Activated naive CD8-positive, alpha-beta T cell treated with anti-CD3 and anti-CD28 coated beads, Interleukin-2, amount 10 ng/mL, durations not matched to agents 7 days and 5 days (primary cell): ENCODE measurements around the gene NACC2. TPM values are rescaled to one million over a fixed set of nuclear protein-coding genes. Genes with fewer than 3 reads are reported as not detected.

Experiments
- ATAC-seq: fragments of 150-1000 bp; cut with Tn5 transposase; one replicate; pipeline ENCODE4 v1.10.0; 2021; ENCODE audit warnings: low read depth, moderate library complexity
- POLR2A ChIA-PET: fragments of 350-600 bp; sonication (Branson Sonifier 250); formaldehyde crosslinking; loops from one replicate; lab custom pipeline; 2021; ENCODE audit warnings: antibody characterized with exemption; lab: Charles Lee
- DNase-seq: peaks from one replicate; pipeline ENCODE4 v3.0.0; 2021
- H3K27ac Mint-ChIP-seq: one replicate; pipeline ENCODE4 v1.8.0; 2022; ENCODE audit warnings: mild to moderate bottlenecking, mixed read lengths
- H3K27me3 Mint-ChIP-seq: one replicate; pipeline ENCODE4 v1.8.0; 2022; ENCODE audit warnings: mild to moderate bottlenecking, moderate library complexity, mixed read lengths
- H3K36me3 Mint-ChIP-seq: one replicate; pipeline ENCODE4 v1.8.0; 2021; ENCODE audit warnings: mild to moderate bottlenecking, mixed read lengths
- H3K4me1 Mint-ChIP-seq: one replicate; pipeline ENCODE4 v1.8.0; 2021; ENCODE audit warnings: mixed read lengths
- H3K4me3 Mint-ChIP-seq: one replicate; pipeline ENCODE4 v1.8.0; 2022; ENCODE audit warnings: mild to moderate bottlenecking, moderate library complexity, mixed read lengths
- H3K9me3 Mint-ChIP-seq: one replicate; pipeline ENCODE4 v1.8.0; 2021; ENCODE audit warnings: mixed read lengths
- total RNA-seq, 2 experiments: library from RNA; stranded (reverse); gene quantifications; one replicate each; pipeline ENCODE4 v1.2.3, GENCODE V29; 2021

The NACC2 gene
- total RNA-seq, 2 experiments from 2014 or later: 10.5 to 11.2 TPM

DNA sequence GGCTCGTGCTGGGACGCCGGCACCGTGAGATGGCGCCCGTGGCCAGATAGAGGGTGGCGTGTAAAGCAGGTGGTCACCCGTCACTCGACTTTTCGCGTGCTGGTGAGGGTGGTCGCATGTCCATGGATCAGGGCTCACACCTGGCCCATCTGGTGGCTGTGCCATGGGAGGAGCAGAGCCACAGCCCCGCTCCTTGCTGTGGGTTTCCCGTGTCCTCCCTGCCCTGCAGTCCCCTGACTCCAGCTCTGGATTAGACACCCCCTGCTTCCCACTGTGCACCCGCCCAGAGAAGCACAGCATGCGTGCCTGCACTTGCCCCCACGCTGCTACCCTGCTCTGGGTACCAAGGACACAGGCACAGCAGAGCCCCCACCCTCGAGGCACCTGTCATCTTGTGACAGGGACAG is 25.4 kb upstream of the NACC2 start:
- no peak for DNase-seq
- no peaks in the 10 kb centered on the region for H3K36me3 Mint-ChIP-seq
- H3K4me1 Mint-ChIP-seq: peaks cover 4% of the 10 kb centered on the region
- POLR2A ChIA-PET: interaction anchor here (0.5 to 1.5 kb wide), 5 partner anchors 11 to 950 kb away, joined by 3 to 6 read pairs (median 4); partner anchors contain the start of gene NACC2
- H3K27me3 Mint-ChIP-seq: no peaks in the 10 kb centered on the region
- H3K4me3 Mint-ChIP-seq: no peak overlapping the region
- H3K9me3 Mint-ChIP-seq: peaks cover 7% of the 10 kb centered on the region
- no peak for ATAC-seq
- H3K27ac Mint-ChIP-seq: peak overlapping the region; percentile 30

DNA sequence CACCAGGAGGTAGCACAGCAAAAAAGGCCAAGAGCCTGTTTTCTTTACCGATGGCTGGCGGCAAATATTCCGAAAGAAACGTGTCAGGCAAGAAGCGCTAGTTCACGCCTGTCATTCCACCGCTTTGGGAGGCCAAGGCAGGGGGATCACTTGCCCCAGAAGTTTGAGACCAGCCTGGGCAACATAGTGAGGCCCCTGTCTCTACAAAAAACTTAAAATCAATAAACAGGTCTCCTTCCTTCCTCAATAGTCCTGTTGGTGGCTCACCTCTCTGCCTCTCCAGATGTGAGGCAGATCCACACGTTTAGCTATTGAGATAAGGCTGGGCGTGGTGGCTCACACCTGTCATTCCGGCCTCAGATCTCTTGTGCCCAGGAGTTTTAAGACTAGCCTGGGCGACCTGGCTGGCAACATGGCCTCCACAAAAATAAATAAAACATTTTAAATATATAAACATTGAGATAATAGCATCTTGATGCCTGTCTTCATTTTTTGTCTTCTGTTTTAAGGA is 24.8 kb upstream of the NACC2 start:
- no peak for DNase-seq
- Mint-ChIP-seq H3K4me1 (peaks cover 6% of the 10 kb centered on the region), H3K36me3 (peaks cover under 1% of the 10 kb centered on the region), H3K4me3 (peak overlapping the region; percentile 76), H3K27me3 (no peaks in the 10 kb centered on the region), H3K9me3 (peaks cover 2% of the 10 kb centered on the region), H3K27ac (peak overlapping the region; percentile 56)
- POLR2A ChIA-PET: interaction anchor here (1.0 to 1.5 kb wide), 5 partner anchors 11 to 159 kb away, joined by 3 to 6 read pairs (median 4); partner anchors contain the start of genes NACC2 and UBAC1
- ATAC-seq: no peak

DNA sequence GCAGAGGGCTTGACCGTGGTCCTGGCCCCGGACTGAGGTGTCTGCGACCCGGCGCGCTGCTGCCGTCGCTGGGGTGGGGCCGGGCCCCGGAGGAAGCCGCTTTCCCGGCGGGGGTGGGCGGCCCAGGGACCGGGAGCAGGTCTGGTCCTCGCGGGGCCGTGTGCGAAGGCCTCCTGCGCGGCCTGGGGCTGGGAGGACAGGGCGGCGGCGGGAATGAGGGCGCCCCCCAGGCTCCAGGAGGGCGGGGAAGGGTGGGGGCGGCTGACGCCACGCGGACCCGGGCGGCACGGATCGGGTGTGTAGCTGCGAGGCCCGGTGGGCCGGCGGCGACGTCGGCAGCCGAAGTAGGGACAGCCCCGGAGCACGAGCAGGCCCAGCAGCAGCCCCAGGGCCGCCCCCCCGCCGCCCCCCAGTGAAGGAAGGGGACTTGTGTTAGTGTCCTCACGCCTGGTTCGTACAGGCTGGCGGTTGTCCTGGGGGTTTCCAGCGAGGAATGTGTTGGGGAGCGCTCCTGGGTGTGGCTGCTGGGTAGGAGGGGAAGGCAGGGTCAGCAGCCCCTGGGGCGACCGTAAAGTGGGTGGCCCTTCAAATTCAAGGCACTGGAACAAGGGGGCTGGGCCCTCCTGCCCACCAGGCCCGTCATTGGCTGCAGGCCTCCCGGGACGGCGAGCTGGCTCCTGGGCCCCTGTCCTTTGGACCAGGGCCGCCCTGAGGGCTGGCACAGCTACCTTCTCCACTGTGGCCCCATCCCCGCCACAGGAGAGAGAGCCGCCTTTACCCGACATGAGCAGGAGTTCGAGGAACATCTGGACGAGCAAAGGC is 24.2 kb upstream of the NACC2 start:
- DNase-seq: no peak
- Mint-ChIP-seq H3K4me3 (peak overlapping the region; percentile 76), H3K27ac (peak overlapping the region; percentile 38), H3K4me1 (peaks cover 8% of the 10 kb centered on the region), H3K36me3 (peaks cover 4% of the 10 kb centered on the region), H3K27me3 (no peaks in the 10 kb centered on the region), H3K9me3 (no peaks in the 10 kb centered on the region)
- ATAC-seq: peak; percentile 1
- POLR2A ChIA-PET: interaction anchor here (1.0 to 1.5 kb wide), 5 partner anchors 10 to 158 kb away, joined by 3 to 6 read pairs (median 4); partner anchors contain the start of gene UBAC1

DNA sequence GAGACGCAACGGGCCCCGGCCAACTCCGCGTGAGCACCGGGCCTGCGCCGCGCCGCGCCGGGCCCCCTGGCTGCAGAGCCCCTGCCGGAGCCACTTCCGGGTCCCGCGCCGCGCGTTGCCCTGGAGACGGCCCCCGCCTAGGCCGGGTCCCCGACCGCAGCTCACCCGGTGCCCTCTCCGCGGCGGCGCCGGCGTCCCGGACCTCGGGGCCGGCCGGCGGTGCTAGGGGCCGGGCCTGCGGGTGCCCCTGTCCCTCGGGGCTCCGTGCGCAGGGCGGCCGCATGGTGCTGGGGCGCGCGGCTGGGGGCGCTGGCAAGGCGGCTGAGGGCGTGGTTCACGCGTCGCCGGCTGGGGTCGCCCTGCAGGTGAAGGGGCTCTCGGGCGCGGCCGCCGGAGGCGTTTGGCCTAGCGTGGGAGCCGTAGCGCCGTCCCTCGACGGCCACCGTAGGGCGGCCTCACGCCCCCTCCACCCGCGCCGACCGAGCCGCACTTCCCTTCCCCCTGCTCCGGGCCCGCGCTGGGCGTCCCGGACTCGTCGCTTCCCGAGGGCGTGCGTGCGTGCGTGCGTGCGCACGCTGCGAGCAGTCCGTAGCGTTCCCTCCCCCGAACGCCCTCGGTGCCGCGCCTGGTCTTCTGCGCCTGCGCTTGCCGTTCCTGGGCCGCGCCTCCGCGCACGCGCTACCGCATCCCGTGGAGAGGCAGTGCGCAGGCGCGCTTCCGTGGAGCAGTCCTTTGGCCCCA is 23.4 kb upstream of the NACC2 start, which contains the start of gene TMEM250:
TSS of gene TMEM250 (minus strand) at position 556 of the 741 bp plus-strand sequence. CDS start 1,975 bp downstream, outside the sequence.
- H3K4me1 Mint-ChIP-seq: peaks cover 14% of the 10 kb centered on the region
- peak; percentile 88 for ATAC-seq
- H3K4me3 Mint-ChIP-seq: peak within 1 kb of the TSS; percentile 83
- POLR2A ChIA-PET: interaction anchor here (1.0 to 2.1 kb wide), 5 partner anchors 11 to 157 kb away, joined by 3 to 61 read pairs (median 9); partner anchors contain the start of gene UBAC1
- DNase-seq: peak; percentile 98
- H3K9me3 Mint-ChIP-seq: no peaks in the 10 kb centered on the region
- H3K27ac Mint-ChIP-seq: peak within 1 kb of the TSS; percentile 81
- no peaks in the 10 kb centered on the region for H3K27me3 Mint-ChIP-seq
- peaks cover 4% of the 10 kb centered on the region for H3K36me3 Mint-ChIP-seq

DNA sequence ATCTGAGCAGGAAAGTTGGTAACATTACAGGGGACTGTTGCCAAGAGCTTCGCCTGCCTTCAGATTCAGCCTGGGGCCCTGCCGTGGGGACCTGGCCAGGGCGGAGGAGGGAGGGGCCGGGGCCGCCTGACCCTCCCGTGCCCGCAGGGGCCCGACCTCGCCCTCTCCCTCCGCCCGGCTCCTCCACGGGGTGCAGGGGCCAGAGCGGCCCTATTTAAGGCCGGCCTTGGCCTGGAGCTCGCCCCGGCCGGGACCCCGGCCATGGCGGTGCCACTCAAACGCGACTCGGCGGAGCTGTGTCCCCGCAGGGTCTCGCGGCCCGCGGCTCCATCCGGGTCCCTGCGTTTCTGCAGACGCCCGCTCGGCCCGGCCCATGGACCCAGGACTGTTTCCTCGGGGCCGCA is 22.8 kb upstream of the NACC2 start:
- H3K27ac Mint-ChIP-seq: peak overlapping the region; percentile 81
- H3K27me3 Mint-ChIP-seq: no peaks in the 10 kb centered on the region
- H3K36me3 Mint-ChIP-seq: peaks cover 8% of the 10 kb centered on the region
- H3K9me3 Mint-ChIP-seq: no peaks in the 10 kb centered on the region
- DNase-seq: no peak
- ATAC-seq: no peak
- peaks cover 19% of the 10 kb centered on the region for H3K4me1 Mint-ChIP-seq
- POLR2A ChIA-PET: interaction anchor here (1.3 to 2.1 kb wide), 4 partner anchors 10 to 156 kb away, joined by 5 to 61 read pairs (median 13); partner anchors contain the start of gene UBAC1
- H3K4me3 Mint-ChIP-seq: peak overlapping the region; percentile 83

DNA sequence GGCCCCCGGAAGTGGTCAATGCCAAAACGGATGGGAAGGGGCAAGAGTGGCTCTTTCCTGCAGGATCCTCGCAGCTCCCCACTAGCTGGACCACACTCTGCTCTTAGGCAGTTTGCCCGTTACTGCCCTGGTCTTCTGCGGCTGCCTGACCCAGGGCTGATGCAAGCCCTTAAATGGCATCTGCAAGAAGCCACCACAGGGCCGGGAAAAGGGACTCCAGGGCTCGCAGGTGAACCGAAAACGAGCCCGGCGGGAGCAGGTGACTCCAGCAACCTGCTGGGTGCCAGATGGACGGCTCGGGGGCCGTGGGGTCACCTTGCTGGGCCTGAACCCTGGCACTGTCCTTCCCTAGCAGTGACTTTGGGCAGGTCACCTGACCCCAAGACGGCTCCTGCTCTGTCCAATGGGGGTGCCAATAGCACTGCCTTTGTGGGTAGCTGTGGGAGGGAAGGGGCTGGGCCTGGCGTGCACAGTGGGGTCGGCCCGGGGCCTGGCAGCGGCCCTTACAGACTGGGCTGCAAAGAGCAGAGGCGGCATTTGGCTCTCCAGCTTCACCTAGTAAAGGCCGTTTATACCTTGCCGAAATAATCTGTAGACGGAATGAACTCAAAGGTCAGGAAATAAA is 22.3 kb upstream of the NACC2 start:
- peak overlapping the region; percentile 81 for H3K27ac Mint-ChIP-seq
- no peaks in the 10 kb centered on the region for H3K9me3 Mint-ChIP-seq
- DNase-seq (peak; percentile 55), ATAC-seq (no peak)
- H3K36me3 Mint-ChIP-seq: peaks cover 8% of the 10 kb centered on the region
- H3K4me1 Mint-ChIP-seq: peaks cover 22% of the 10 kb centered on the region
- H3K27me3 Mint-ChIP-seq: no peaks in the 10 kb centered on the region
- H3K4me3 Mint-ChIP-seq: peak overlapping the region; percentile 83
- POLR2A ChIA-PET: interaction anchor here (1.3 to 2.1 kb wide), 4 partner anchors 10 to 156 kb away, joined by 5 to 61 read pairs (median 13); partner anchors contain the start of gene UBAC1

DNA sequence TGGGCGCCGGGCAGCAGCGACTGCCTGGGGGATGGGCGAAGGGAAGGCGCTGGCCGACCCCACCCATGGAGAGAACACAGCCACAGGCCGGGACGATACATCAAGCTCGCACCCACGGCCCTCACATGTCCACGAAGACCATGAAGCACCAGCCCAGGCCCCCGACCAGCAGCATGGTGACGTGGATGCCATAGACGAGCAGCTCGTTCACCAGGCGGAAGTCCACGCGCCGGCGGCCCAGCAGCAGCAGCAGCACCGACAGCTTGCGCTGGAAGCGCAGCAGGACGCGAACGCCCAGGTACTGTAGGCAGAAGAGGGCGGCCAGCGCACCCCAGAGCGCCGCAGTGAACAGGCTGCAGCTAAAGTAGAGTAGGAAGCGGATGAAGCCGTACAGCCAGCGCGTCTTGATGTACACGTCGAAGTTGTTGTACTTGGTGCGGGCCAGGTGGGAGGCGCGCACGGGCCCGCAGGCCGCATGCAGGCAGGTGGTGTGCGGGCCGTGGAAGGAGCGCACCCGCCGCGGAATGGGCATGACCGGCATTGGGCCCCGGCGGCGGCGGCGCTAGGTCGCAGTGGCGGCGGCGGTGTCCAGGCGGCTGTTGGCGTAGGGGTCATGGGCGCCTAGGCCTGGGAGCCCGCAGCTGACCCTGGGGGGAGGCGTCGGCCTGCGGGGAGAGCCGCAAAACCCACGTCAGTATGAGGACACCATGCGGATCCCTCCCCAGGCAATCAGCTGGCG is 21.4 kb upstream of the NACC2 start:
- H3K36me3 Mint-ChIP-seq: peaks cover 9% of the 10 kb centered on the region
- ATAC-seq (no peak), DNase-seq (no peak)
- POLR2A ChIA-PET: interaction anchor here (2.0 to 2.1 kb wide), 2 partner anchors 23 to 26 kb away, joined by 9 to 17 read pairs; no protein-coding TSS in a partner anchor
- no peaks in the 10 kb centered on the region for H3K27me3 Mint-ChIP-seq
- H3K27ac Mint-ChIP-seq: no peak overlapping the region
- peaks cover 26% of the 10 kb centered on the region for H3K4me1 Mint-ChIP-seq
- H3K4me3 Mint-ChIP-seq: no peak overlapping the region
- no peaks in the 10 kb centered on the region for H3K9me3 Mint-ChIP-seq

DNA sequence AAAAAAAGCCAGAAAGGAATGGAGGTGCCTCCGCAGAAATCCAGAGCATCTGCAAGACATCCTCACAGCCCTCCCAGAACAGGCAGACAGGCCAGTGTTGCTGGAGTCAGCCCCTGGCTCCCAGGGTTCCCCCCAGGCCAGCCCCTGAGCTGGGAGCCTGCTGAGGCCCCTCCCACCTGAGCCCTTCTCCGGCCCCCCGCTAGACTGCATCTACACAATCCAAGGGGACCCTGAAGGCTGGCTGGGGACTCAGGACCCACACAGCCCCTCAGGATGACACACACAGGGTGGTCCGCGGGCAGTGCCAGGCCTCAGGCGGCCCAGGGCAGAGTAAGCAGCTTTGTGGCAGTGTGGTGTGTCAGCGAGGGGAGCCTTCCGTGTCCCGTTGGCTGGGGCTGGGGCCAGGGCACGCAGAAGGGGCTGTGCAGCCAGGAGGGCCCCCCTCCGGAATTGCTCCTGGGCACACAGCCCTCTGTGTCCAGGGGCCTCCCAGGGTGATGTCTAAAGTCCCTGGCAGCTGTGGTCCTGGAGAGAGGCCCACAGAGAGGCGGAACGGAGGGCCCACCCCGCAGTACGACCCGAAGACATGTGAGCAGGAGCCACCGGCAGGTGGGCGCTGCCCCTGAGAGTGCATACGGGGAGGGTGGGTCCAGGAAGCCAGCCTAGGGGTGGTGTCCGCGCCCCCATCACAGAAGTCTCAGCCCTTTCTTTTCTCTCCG is 20.7 kb upstream of the NACC2 start:
- H3K9me3 Mint-ChIP-seq: no peaks in the 10 kb centered on the region
- DNase-seq: no peak
- ATAC-seq: no peak
- H3K27ac Mint-ChIP-seq: no peak overlapping the region
- H3K27me3 Mint-ChIP-seq: no peaks in the 10 kb centered on the region
- H3K4me1 Mint-ChIP-seq: peaks cover 26% of the 10 kb centered on the region
- H3K4me3 Mint-ChIP-seq: no peak overlapping the region
- POLR2A ChIA-PET: no interaction called here
- peaks cover 9% of the 10 kb centered on the region for H3K36me3 Mint-ChIP-seq

DNA sequence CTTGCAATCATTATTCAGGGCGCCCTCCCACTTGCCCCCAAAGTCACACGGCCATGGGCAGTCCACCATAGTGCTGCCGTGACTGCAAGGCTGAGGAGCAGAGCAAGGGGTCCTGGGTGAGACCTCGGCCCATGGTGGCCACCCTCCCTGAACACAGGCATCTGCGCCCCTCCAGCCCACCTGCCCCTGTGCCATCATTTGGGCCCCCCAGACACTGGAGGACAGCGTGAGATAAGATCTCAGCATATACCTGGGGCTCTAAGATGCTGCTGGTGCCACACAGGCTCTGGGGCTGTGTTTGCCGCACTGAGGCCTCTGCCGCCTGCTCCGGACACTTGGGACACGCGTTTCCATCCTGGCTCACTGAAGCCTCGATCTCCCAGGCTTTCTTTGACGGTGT is 20.1 kb upstream of the NACC2 start:
- H3K27ac Mint-ChIP-seq: peak overlapping the region; percentile 70
- peaks cover 26% of the 10 kb centered on the region for H3K4me1 Mint-ChIP-seq
- ATAC-seq: no peak
- H3K27me3 Mint-ChIP-seq: no peaks in the 10 kb centered on the region
- DNase-seq: no peak
- POLR2A ChIA-PET: interaction anchor here (1.1 kb wide), 1 partner anchor 9 kb away, joined by 3 read pairs; no protein-coding TSS in a partner anchor
- no peaks in the 10 kb centered on the region for H3K9me3 Mint-ChIP-seq
- peaks cover 9% of the 10 kb centered on the region for H3K36me3 Mint-ChIP-seq
- H3K4me3 Mint-ChIP-seq: no peak overlapping the region

DNA sequence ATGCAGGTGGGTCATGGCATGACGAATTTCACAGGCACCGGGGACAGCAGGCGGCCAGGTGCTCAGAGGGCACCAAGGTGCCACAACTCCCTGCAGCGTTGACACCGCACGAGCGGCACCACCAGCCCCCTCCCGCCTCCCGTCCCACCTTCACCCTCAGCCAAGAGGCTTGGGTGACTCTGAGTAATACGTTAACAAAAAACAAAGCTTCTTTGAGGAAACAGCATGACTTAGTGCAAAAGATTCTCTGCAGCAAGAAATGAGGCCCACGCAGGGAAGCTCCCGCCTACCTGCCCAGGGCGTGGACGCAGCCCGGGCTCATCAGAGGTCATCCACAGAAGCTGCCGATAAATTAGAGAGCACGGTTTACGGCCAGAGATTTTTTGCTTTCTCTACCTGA is 19.5 kb upstream of the NACC2 start:
- POLR2A ChIA-PET: interaction anchor here (1.1 kb wide), 1 partner anchor 8 kb away, joined by 3 read pairs; no protein-coding TSS in a partner anchor
- H3K4me1 Mint-ChIP-seq: peaks cover 22% of the 10 kb centered on the region
- no peak for ATAC-seq

DNA sequence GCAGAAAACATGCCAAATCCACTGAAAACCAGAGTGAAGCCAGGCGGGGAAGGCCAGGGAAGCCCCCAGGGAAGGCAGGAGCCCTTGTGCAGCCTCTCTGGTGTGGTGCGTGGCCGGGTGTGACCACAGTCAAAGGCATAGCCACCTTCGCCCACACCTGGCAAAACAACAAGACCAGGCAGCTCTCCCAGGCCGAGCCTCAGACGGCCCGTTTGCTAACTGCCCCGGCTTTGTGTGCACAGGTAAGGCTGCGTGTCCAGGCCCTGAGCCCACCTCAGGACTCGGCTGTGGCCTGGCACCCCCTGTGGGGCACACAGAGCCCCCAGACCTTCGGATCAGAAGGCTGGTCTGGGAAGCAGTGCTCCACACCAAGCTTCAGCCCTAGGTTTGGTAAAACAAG is 17.5 kb upstream of the NACC2 start:
- POLR2A ChIA-PET: interaction anchor here (8.4 kb wide), 1 partner anchor 15 kb away, joined by 164 read pairs; the partner anchor contains the start of gene NACC2
- Mint-ChIP-seq H3K4me3 (peak overlapping the region; percentile 72), H3K27ac (peak overlapping the region; percentile 96), H3K27me3 (no peaks in the 10 kb centered on the region), H3K36me3 (peaks cover 9% of the 10 kb centered on the region), H3K4me1 (peaks cover 27% of the 10 kb centered on the region), H3K9me3 (no peaks in the 10 kb centered on the region)
- no peak for ATAC-seq
- DNase-seq: no peak

More for the DNA sequence above, 19.5 kb upstream of the NACC2 start:
- Mint-ChIP-seq H3K27ac (peak overlapping the region; percentile 70), H3K27me3 (no peaks in the 10 kb centered on the region), H3K9me3 (no peaks in the 10 kb centered on the region), H3K4me3 (no peak overlapping the region), H3K36me3 (peaks cover 9% of the 10 kb centered on the region)
- no peak for DNase-seq
